ENCODE data around the gene LRRC46. TPM values are rescaled to one million over a fixed set of nuclear protein-coding genes. Genes with fewer than 3 reads are reported as not detected.
A peak's percentile ranks its signal among the peaks of the same experiment; 100 is the strongest.

The LRRC46 gene
- total RNA-seq, 1 experiment from 2014 or later, result 0.39 TPM

DNA sequence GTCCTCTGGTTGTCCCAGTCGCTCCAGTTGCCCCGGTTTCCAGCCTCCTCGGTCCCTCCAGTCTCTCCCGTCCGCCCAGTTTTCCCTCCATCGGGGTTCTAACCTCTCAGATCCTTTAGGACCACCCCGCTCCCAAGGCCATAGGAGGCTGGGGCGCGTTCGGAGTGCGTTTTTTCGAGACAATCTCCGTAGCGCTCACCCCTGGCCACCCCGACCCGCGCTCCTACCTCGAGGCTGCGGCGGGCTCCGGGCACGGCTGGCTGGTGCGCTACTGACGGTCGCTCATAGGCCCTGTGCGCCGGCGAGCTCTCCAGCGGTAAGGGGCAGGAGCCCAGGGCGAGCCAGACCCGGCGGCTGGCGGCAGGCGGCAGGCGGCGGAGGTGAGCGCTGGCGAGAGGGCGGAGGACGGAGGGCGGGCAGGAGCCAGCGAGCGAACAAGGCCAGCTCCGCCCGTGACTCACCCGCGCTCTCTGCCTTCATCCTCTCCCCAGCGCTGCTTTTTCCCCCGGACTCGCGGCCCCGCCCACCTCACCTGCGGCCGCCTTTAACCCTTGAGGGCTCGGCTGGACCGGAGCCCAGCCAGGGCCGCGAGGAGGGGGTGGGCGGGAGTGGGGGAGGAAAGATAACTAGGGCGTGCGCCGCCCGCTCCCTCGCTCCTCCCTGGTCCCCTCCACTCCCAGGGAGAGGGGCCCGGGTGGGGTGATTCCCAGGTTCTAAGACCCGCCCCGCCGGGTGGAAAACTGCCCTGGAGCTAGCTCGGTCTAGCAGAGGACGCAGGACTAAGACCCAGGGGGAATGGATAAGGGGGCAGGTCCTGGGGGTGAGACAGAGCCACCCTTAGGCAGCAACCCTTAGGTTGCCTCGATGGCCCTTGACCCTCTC is 19.5 kb downstream of the LRRC46 start, which contains the start of gene SP6:
Gene SP6, minus strand, starts transcription at position 472 of the 882 bp plus-strand sequence. CDS start 2,734 bp downstream, outside the sequence.
- ChIA-PET POLR2A (interaction anchor here (0.6 to 2.3 kb wide), 5 partner anchors 21 to 54 kb away, joined by 3 to 12 read pairs (median 4); partner anchors contain the start of gene SP2), CTCF (interaction anchor here (0.5 to 19.3 kb wide), 10 partner anchors 9 to 174 kb away, joined by 3 to 1122 read pairs (median 6); partner anchors contain the start of genes CDK5RAP3, LRRC46, MRPL10 and SCRN2)
- ATAC-seq, result peak; percentile 67
- peak; percentile 90 for DNase-seq (ENCODE audit: low spot score)
- no peaks in the 10 kb centered on the region for H3K9me3 Mint-ChIP-seq
- peaks cover 46% of the 10 kb centered on the region for H3K4me1 Mint-ChIP-seq
- no peaks in the 10 kb centered on the region for H3K36me3 Mint-ChIP-seq
- H3K27me3 Mint-ChIP-seq (ENCODE audit: low read depth), result peaks cover 92% of the 10 kb centered on the region
- H3K4me3 Mint-ChIP-seq, result peak within 1 kb of the TSS; percentile 78
- H3K27ac Mint-ChIP-seq, result no peak within 1 kb of the TSS
- TF ChIP-seq, protein P1, sequence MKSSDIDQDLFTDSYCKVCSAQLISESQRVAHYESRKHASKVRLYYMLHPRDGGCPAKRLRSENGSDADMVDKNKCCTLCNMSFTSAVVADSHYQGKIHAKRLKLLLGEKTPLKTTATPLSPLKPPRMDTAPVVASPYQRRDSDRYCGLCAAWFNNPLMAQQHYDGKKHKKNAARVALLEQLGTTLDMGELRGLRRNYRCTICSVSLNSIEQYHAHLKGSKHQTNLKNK (CRISPR knock-in tag; IDR thresholded peaks at IDR 0.05), result no peak
- no peak for TF ChIP-seq SOX15 (CRISPR knock-in tag; IDR thresholded peaks at IDR 0.05)
- peak; percentile 44; the same call in 1 of the 2 replicates for TF ChIP-seq ETV6 (CRISPR knock-in tag; IDR thresholded peaks at IDR 0.05)
- no peak for TF ChIP-seq MYBL2 (CRISPR knock-in tag; IDR thresholded peaks at IDR 0.05)
- TF ChIP-seq, protein P2, sequence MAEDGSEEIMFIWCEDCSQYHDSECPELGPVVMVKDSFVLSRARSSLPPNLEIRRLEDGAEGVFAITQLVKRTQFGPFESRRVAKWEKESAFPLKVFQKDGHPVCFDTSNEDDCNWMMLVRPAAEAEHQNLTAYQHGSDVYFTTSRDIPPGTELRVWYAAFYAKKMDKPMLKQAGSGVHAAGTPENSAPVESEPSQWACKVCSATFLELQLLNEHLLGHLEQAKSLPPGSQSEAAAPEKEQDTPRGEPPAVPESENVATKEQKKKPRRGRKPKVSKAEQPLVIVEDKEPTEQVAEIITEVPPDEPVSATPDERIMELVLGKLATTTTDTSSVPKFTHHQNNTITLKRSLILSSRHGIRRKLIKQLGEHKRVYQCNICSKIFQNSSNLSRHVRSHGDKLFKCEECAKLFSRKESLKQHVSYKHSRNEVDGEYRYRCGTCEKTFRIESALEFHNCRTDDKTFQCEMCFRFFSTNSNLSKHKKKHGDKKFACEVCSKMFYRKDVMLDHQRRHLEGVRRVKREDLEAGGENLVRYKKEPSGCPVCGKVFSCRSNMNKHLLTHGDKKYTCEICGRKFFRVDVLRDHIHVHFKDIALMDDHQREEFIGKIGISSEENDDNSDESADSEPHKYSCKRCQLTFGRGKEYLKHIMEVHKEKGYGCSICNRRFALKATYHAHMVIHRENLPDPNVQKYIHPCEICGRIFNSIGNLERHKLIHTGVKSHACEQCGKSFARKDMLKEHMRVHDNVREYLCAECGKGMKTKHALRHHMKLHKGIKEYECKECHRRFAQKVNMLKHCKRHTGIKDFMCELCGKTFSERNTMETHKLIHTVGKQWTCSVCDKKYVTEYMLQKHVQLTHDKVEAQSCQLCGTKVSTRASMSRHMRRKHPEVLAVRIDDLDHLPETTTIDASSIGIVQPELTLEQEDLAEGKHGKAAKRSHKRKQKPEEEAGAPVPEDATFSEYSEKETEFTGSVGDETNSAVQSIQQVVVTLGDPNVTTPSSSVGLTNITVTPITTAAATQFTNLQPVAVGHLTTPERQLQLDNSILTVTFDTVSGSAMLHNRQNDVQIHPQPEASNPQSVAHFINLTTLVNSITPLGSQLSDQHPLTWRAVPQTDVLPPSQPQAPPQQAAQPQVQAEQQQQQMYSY (CRISPR knock-in tag; IDR thresholded peaks at IDR 0.05), result no peak
- TF ChIP-seq CREM (CRISPR knock-in tag; IDR thresholded peaks at IDR 0.05), result no peak
- no peak for TF ChIP-seq IRF2 (CRISPR knock-in tag; IDR thresholded peaks at IDR 0.05; ENCODE audit: borderline replicate concordance, low read depth)
- peak; percentile 32; the same call in 1 of the 2 replicates for TF ChIP-seq RELA (CRISPR knock-in tag; IDR thresholded peaks at IDR 0.05; ENCODE audit: borderline replicate concordance)
- no peak for TF ChIP-seq OVOL2 (CRISPR knock-in tag; IDR thresholded peaks at IDR 0.05; ENCODE audit: borderline replicate concordance)
- no peak for TF ChIP-seq ZSCAN18 (CRISPR knock-in tag; IDR thresholded peaks at IDR 0.05)
- no peak for TF ChIP-seq ZNF532 (CRISPR knock-in tag; IDR thresholded peaks at IDR 0.05; ENCODE audit: borderline replicate concordance)
- TF ChIP-seq ARID4B (CRISPR knock-in tag; IDR thresholded peaks at IDR 0.05; ENCODE audit: borderline replicate concordance), result peak; percentile 72; the same call in 1 of the 2 replicates
- TF ChIP-seq ZNF423 (CRISPR knock-in tag; IDR thresholded peaks at IDR 0.05), result no peak
- no peak for TF ChIP-seq STAT6 (CRISPR knock-in tag; conservative IDR thresholded peaks at IDR 0.05; ENCODE audit: low read depth)
- no peak for TF ChIP-seq GTF2I (CRISPR knock-in tag; conservative IDR thresholded peaks at IDR 0.05)
- TF ChIP-seq ZBTB21 (CRISPR knock-in tag; IDR thresholded peaks at IDR 0.05; ENCODE audit: borderline replicate concordance), result no peak
- TF ChIP-seq ZNF416 (CRISPR knock-in tag; IDR thresholded peaks at IDR 0.05), result no peak
